HepG2 (cell line): Measurements from ENCODE around the gene RHBG. TPM values are rescaled to one million over a fixed set of nuclear protein-coding genes. Genes with fewer than 3 reads are reported as not detected.

ENCODE experiments used
- E2F1 ChIP-seq: sonication (generic); formaldehyde crosslinking; IDR thresholded peaks from 2 replicates; pipeline ENCODE4 v1.5.0; 2020; ENCODE audit warnings: missing genetic modification reagents
- GMEB1 ChIP-seq: sonication (generic); formaldehyde crosslinking; IDR thresholded peaks from 2 replicates; pipeline ENCODE4 v1.5.1; 2020; ENCODE audit warnings: missing genetic modification reagents, mild to moderate bottlenecking, borderline replicate concordance
- HES4 ChIP-seq: sonication (generic); formaldehyde crosslinking; IDR thresholded peaks from 2 replicates; pipeline ENCODE4 v1.9.0; 2021; ENCODE audit warnings: mild to moderate bottlenecking, missing genetic modification reagents, borderline replicate concordance
- IRF9 ChIP-seq: sonication (generic); formaldehyde crosslinking; IDR thresholded peaks from 2 replicates; pipeline ENCODE4 v1.8.0; 2022; ENCODE audit warnings: missing genetic modification reagents, mild to moderate bottlenecking, borderline replicate concordance
- LRRFIP1 ChIP-seq: sonication (generic); formaldehyde crosslinking; conservative IDR thresholded peaks from 2 replicates; pipeline ENCODE4 v1.4.0; 2020; ENCODE audit warnings: missing genetic modification reagents
- MYPOP ChIP-seq: sonication (generic); formaldehyde crosslinking; IDR thresholded peaks from 2 replicates; pipeline ENCODE4 v1.8.1; 2023; ENCODE audit warnings: mild to moderate bottlenecking, moderate library complexity, missing genetic modification reagents
- NFATC3 ChIP-seq: sonication (generic); formaldehyde crosslinking; IDR thresholded peaks from 2 replicates; pipeline ENCODE4 v1.5.1; 2020; ENCODE audit warnings: mild to moderate bottlenecking, missing genetic modification reagents
- NFE2L1 ChIP-seq: sonication (generic); formaldehyde crosslinking; IDR thresholded peaks from 2 replicates; pipeline ENCODE4 v1.4.0; 2020; ENCODE audit warnings: missing genetic modification reagents, mild to moderate bottlenecking, borderline replicate concordance
- NFRKB ChIP-seq: fragments of 450-650 bp; IDR thresholded peaks from 2 replicates; pipeline ENCODE4 v1.6.1; 2017
- PLSCR1 ChIP-seq: sonication (generic); formaldehyde crosslinking; IDR thresholded peaks from 2 replicates; pipeline ENCODE4 v1.5.0; 2020; ENCODE audit warnings: missing genetic modification reagents, mild to moderate bottlenecking, borderline replicate concordance
- ZNF280D ChIP-seq: sonication (generic); formaldehyde crosslinking; IDR thresholded peaks from 2 replicates; pipeline ENCODE4 v1.5.1; 2020; ENCODE audit warnings: mild to moderate bottlenecking, missing genetic modification reagents
- ZNF383 ChIP-seq: sonication (generic); formaldehyde crosslinking; IDR thresholded peaks from 2 replicates; pipeline ENCODE4 v1.4.0; 2020; ENCODE audit warnings: missing genetic modification reagents, mild to moderate bottlenecking, borderline replicate concordance
- ZNF740 ChIP-seq: sonication (generic); formaldehyde crosslinking; IDR thresholded peaks from 2 replicates; pipeline ENCODE4 v1.4.0; 2020; ENCODE audit warnings: missing genetic modification reagents
- polyA plus RNA-seq, 8 experiments: library from polyadenylated mRNA; depleted of rRNA in 3 of 8; stranded (reverse) in 7 of 8; unstranded in 1 of 8; fragments of >200 nt; fragmentation: Illumina TruSeq in 4 of 8; extraction: Trizol in 4 of 8; gene quantifications; 2 replicates each; pipeline versions ENCODE4 v1.2.1 to v1.2.3, GENCODE V29; 2011 to 2016; ENCODE audit warnings: low read depth in 4 of 8, missing spikeins in 1 of 8, mixed read lengths in 1 of 8; ENCODE audit not compliant: insufficient read depth in 1 of 8
- total RNA-seq, 5 experiments: library from RNA; depleted of rRNA; stranded (reverse); fragments of >200 nt; fragmentation: Illumina TruSeq; extraction: Trizol; gene quantifications; 2 replicates each; pipeline ENCODE4 v1.2.3, GENCODE V29; 2016; ENCODE audit warnings: low read depth in 1 of 5

Gene RHBG
- total and polyA plus RNA-seq, 2 of the 13 experiments (the other 11 are each of a cell fraction or from before 2014, with no cell fraction given): 61.8 to 73.5 TPM

GRCh38 chr1:156371553-156372264, 2.7 kb downstream of the RHBG start (continued):
- TF ChIP-seq PLSCR1 (CRISPR knock-in tag): no peak
- peak; percentile 49; the same call in 1 of the 2 replicates for TF ChIP-seq GMEB1
- no peak for TF ChIP-seq ZNF383 (CRISPR knock-in tag)
- no peak for TF ChIP-seq HES4 (CRISPR knock-in tag)
- no peak for TF ChIP-seq NFRKB
- TF ChIP-seq ZNF280D (CRISPR knock-in tag): peak; percentile 96
- TF ChIP-seq NFATC3 (CRISPR knock-in tag): no peak
- peak; percentile 19; the same call in 1 of the 2 replicates for TF ChIP-seq MYPOP
- TF ChIP-seq E2F1 (CRISPR knock-in tag): no peak
- peak; percentile 81; the same call in 1 of the 2 replicates for TF ChIP-seq IRF9
- no peak for TF ChIP-seq NFE2L1
- no peak for TF ChIP-seq LRRFIP1 (CRISPR knock-in tag)
- no peak for TF ChIP-seq ZNF740 (CRISPR knock-in tag)
